ENCODE data around the gene CCDC148.
A peak's percentile ranks its signal among the peaks of the same experiment; 100 is the strongest.
"Not testable (repeated sequence)": the region's sequence is repeated elsewhere in the genome, so short reads cannot be mapped to it uniquely, and the experiment has no call there.

CCDC148 gene

DNA sequence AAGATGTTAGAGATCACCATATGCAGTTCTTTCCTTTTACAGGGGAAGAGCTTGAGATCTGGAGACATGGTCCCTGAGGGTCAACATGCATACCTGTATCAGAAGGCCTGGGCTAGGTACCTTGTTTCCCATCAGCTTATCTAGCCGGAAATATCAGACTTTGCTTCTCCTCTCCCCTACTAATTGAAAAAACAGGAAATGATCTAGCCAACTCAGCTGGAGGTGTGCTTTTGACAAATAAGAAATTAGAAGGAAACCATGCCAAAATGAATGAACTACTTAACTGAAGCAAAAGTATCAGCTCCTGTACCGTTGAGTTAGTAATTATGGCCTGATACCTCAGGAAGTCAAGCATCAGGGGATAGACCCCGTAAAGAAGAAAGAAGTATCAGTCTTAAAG, 20.6 kb upstream of the CCDC148 start:
- H3K4me3 ChIP-seq (ENCODE audit: control insufficient read depth, low read depth, low read length) = no peak overlapping the region
- no peak for DNase-seq (ENCODE audit: low read depth)
- TF ChIP-seq, protein P1, sequence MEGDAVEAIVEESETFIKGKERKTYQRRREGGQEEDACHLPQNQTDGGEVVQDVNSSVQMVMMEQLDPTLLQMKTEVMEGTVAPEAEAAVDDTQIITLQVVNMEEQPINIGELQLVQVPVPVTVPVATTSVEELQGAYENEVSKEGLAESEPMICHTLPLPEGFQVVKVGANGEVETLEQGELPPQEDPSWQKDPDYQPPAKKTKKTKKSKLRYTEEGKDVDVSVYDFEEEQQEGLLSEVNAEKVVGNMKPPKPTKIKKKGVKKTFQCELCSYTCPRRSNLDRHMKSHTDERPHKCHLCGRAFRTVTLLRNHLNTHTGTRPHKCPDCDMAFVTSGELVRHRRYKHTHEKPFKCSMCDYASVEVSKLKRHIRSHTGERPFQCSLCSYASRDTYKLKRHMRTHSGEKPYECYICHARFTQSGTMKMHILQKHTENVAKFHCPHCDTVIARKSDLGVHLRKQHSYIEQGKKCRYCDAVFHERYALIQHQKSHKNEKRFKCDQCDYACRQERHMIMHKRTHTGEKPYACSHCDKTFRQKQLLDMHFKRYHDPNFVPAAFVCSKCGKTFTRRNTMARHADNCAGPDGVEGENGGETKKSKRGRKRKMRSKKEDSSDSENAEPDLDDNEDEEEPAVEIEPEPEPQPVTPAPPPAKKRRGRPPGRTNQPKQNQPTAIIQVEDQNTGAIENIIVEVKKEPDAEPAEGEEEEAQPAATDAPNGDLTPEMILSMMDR (IDR thresholded peaks at IDR 0.05; ENCODE audit: control insufficient read depth, insufficient read depth, low read depth, low read length, missing control alignments) = no peak

DNA sequence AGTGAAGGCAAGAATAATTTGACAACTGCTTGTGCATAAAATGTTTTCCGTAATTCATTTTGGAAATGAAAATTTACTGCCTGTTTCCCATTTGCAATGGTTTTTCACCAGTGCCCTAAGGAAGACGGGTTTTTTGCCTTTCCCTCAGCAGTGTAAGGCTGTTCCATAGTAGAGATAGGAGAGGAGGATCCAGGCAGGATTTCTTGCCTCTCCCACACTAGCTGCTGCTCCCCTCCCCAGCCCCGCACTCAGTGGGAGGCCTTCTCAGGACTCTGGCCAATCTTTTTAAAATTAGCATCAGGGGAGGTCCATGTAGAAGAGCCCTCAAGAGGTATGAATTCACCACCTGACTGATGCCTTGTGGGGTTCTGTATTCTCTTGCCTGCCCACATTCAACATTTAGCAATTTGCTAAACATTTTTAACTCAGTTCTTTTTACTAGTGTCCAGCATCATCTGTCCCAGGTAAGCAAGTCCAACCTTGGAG, 18.0 kb upstream of the CCDC148 start:
- not testable (repeated sequence) for H3K4me3 ChIP-seq (ENCODE audit: control insufficient read depth, low read depth, low read length); DNase-seq (ENCODE audit: low read depth)

DNA sequence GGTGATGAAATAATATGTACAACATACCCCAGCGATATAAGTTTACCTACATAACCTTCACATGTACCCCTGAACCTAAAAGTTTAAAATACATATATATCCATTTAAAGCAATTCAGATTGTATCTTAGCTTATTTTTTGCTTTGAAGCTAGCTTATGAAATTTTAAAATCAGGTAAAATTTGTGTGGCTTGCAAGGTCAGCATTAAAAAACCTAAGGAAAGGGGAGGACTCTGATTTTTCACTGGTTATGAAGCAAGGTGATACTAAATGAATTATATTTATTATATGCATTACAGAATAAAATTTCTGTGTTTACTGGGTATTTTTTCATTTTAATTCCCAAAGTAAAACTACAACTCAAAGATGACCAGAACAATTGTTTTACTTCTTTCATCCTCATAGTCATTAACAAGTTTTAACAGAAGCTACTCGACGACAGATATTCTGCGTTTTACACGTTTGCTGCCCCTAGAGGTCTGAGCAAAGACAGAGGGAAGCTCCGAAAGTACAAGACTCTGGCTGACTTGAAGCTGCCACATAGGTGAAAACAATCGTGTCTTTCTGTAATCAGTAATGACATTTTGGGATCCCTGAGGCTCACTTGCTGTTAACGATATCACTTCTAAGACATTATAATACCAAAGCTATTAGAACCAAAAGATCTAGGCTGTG, 17.3 kb upstream of the CCDC148 start:
- DNase-seq (ENCODE audit: low read depth) = no peak
- no peak overlapping the region for H3K4me3 ChIP-seq (ENCODE audit: control insufficient read depth, low read depth, low read length)
- TF ChIP-seq, protein P1 (IDR thresholded peaks at IDR 0.05; ENCODE audit: control insufficient read depth, insufficient read depth, low read depth, low read length, missing control alignments) = no peak

DNA sequence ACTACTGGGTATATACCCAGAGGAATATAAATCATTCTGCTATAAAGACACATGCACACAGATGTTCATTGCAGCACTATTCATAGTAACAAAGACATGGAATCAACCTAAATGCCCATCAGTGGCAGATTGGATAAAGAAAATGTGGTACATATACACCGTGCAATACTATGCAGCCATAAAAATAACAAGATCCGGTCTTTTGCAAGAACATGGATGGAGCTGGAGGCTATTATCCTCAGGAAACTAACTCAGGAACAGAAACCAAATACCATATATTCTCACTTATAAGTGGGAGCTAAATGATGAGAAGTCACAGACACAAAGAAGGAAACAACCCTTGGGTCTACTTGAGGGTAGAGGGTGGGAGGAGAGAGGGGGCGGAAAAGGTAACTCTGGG, 16.7 kb upstream of the CCDC148 start:
- not testable (repeated sequence) for H3K4me3 ChIP-seq (ENCODE audit: control insufficient read depth, low read depth, low read length); DNase-seq (ENCODE audit: low read depth)

DNA sequence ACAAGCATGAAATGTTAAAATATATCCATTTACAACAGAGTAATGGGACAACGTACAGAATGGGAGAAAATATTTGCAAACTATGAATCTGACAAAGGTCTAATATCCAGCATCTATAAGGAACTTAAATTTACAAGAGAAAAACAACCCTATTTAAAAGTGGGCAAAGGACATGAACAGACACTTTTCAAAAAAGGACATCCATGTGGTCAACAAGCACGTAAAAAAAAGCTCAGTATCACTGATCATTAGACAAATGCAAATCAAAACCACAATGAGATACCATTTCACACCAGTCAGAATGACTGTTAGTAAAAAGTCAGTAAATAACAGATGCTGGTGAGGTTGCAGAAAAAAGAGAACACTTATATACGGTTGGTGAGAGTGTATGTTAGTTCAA, 16.3 kb upstream of the CCDC148 start:
- DNase-seq (ENCODE audit: low read depth); H3K4me3 ChIP-seq (ENCODE audit: control insufficient read depth, low read depth, low read length): not testable (repeated sequence)

DNA sequence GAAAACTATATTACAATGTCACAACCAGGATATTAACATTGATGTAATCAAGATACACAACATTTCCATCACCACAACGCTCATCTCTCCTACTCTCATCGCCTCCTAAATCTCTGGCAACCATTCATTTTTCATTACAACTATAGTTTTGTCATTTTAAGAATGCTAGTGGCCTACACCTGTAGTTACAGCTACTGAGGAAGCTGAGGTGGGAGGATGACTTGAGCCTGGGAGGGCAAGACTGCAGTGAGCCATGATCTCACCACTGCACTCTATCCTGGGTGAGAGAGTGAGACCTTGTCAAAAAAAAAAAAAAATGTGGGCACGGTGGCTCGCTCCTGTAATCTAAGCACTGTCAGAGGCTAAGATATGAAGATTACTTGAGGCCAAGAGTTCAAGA, 10.7 kb upstream of the CCDC148 start:
- DNase-seq (ENCODE audit: low read depth) = no peak
- no peak overlapping the region for H3K4me3 ChIP-seq (ENCODE audit: control insufficient read depth, low read depth, low read length)
- TF ChIP-seq, protein P1 (IDR thresholded peaks at IDR 0.05; ENCODE audit: control insufficient read depth, insufficient read depth, low read depth, low read length, missing control alignments) = no peak

DNA sequence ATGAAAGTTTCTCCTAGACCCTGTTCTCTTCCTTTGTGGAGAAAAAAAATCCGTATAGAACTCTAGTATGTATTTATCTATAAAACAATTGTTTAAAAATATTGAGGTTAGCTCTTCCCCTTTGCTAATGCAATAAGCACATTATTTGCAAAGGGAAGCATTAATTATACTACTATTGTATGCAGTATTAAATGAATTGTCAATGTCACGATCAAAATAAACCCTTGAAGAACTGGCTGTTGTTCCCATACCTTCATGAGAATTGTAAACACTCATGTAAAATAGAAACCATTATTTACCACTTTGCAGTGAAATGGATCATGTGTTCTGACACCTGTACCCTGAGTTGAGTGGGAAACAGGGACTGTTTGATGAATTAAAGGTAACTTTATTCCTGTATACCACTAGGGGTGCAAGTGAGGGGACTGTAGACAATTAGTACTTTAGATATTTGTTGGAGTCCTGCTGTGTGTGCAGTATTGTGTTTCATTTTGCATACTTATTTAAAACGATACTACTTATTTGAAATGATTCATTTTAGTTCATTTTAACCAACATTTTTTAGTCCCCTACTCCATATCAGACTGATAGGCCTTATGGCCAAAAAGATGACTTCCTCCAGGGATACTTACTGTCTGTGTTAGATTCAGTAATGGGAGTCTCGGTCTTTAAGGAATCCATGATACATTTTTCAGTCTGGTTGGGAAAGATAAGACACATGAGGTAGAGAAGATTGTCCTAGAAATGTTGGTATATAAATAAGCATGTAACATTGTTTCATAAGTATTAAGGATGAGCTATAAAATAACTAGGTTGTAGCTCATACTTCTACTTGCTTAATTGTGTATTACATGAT, 8.1 kb upstream of the CCDC148 start:
- TF ChIP-seq, protein P1 (IDR thresholded peaks at IDR 0.05; ENCODE audit: control insufficient read depth, insufficient read depth, low read depth, low read length, missing control alignments) = peak; percentile 48
- no peak for DNase-seq (ENCODE audit: low read depth)
- H3K4me3 ChIP-seq (ENCODE audit: control insufficient read depth, low read depth, low read length) = no peak overlapping the region

DNA sequence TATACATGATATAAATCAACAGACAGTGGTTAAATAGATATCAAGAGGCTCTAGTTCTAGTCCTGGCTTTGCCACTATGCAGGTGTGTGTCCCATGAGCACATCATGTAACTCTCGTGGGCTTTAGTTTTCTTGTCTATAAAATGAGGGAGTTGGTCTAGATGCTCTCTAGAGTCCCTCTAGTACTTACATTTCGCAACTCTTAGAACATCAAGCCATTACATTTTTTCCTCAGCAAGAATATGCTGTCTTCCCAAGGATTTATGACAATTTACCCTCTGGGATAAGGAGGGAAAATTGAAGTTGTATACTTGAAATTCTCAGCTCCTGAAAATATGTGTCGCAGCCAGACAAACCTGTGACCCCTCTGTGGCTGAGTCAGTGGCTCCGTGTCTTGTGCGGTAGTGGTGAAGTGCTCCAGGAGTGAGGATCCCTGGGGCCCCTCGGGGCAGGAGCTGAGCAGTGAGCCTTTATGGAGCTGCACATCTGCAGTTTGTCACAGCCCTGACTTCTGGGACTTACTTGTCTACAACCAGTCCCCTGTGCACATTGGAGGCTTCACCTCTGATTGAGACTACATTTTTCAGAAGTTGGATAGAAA, 7.0 kb upstream of the CCDC148 start:
- H3K4me3 ChIP-seq (ENCODE audit: control insufficient read depth, low read depth, low read length) = no peak overlapping the region
- TF ChIP-seq, protein P1 (IDR thresholded peaks at IDR 0.05; ENCODE audit: control insufficient read depth, insufficient read depth, low read depth, low read length, missing control alignments) = no peak
- DNase-seq (ENCODE audit: low read depth) = no peak
